Esophagus muscularis mucosa (tissue), 4 donors: Measurements from ENCODE around the gene SNUPN. TPM values are rescaled to one million over a fixed set of nuclear protein-coding genes. Genes with fewer than 3 reads are reported as not detected.

Source experiments
- DNase-seq: peaks from one replicate; pipeline ENCODE4 v3.0.0-alpha.2; 2017; ENCODE audit errors: extremely low spot score
- H3K27ac ChIP-seq, 4 donors: fragments of 200-600 bp; sonication (generic); replicated peaks in 1 of 4; 1 replicate in 3 of 4; 2 replicates in 1 of 4; pipeline ENCODE4 v1.5.1; 2016 to 2019; ENCODE audit warnings: mild to moderate bottlenecking in 1 of 4
- H3K27me3 ChIP-seq, 4 donors: fragments of 200-600 bp; sonication (generic); one replicate each; pipeline versions ENCODE4 v1.5.1 to v1.6.0; 2016 to 2019
- H3K36me3 ChIP-seq, 4 donors: fragments of 200-600 bp; sonication (generic); one replicate each; pipeline ENCODE4 v1.5.1; 2016 to 2019
- H3K4me1 ChIP-seq, 4 donors: fragments of 200-600 bp; sonication (generic); one replicate each; pipeline ENCODE4 v1.5.1; 2016 to 2019
- H3K4me3 ChIP-seq, 4 donors: fragments of 200-600 bp; sonication (generic); 1 replicate in 2 of 4; 2 replicates in 2 of 4; pipeline ENCODE4 v1.5.1; 2016 to 2019; ENCODE audit warnings: mild to moderate bottlenecking in 4 of 4, moderate library complexity in 1 of 4
- H3K9me3 ChIP-seq, 4 donors: fragments of 200-600 bp; sonication (generic); 1 replicate in 3 of 4; 2 replicates in 1 of 4; pipeline ENCODE4 v1.5.1; 2016 to 2019
- CTCF ChIP-seq, 3 experiments: fragments of 200-600 bp in 2 of 3; fragments of 450-650 bp in 1 of 3; sonication (generic) in 2 of 3; IDR thresholded peaks; one replicate each; pipeline ENCODE4 v1.5.1; 2017 to 2019; ENCODE audit warnings: antibody characterized with exemption in 3 of 3, mild to moderate bottlenecking in 2 of 3, moderate library complexity in 1 of 3
- EP300 ChIP-seq: sonication (generic); formaldehyde crosslinking; IDR thresholded peaks from one replicate; pipeline ENCODE4 v1.6.1; 2017; ENCODE audit warnings: antibody characterized with exemption
- POLR2A ChIP-seq: fragments of 450-650 bp; IDR thresholded peaks from one replicate; pipeline ENCODE4 v1.6.1; 2017; ENCODE audit warnings: antibody characterized with exemption, moderate library complexity, mild to moderate bottlenecking, low read depth
- POLR2AphosphoS5 ChIP-seq, 2 donors: sonication (generic); formaldehyde crosslinking; IDR thresholded peaks; one replicate each; pipeline ENCODE4 v1.6.1; 2017; ENCODE audit warnings: antibody characterized with exemption in 2 of 2
- WGBS: methylation state at CpG from one replicate; pipeline ENCODE4 v1.1.5; 2018; 5-methylcytosine and 5-hydroxymethylcytosine counted together
- intact Hi-C: fragments of 100-400 bp; cut with DNase I; formaldehyde crosslinking; loops from one replicate; pipeline ENCODE4 v1.15.1; 2023
- total RNA-seq, 4 donors: library from RNA; depleted of rRNA; stranded (reverse); fragments of >200 nt; gene quantifications; one replicate each; pipeline versions ENCODE4 v1.1.0 to v1.2.1, GENCODE V29; 2016

Gene SNUPN
- total RNA-seq, 4 donors from 2014 or later, result 16.6 to 23.4 (median 18.8) TPM

- Histone ChIP-seq H3K27me3 (no peaks in the 10 kb centered on the region), H3K27ac (no peak overlapping the region), H3K4me3 (no peak overlapping the region), H3K4me1 (peaks cover 0 to 9% (median 6%) of the 10 kb centered on the region in 4 donors), H3K36me3 (no peaks in the 10 kb centered on the region), H3K9me3 (no peaks in the 10 kb centered on the region)
- DNase-seq, result no peak
- intact Hi-C loops, result no loop called here
- TF ChIP-seq POLR2A, result no peak
- TF ChIP-seq EP300, result no peak
- no peak for TF ChIP-seq POLR2AphosphoS5 (IDR thresholded peaks at IDR 0.05)
- no peak for TF ChIP-seq CTCF (IDR thresholded peaks at IDR 0.05)
Observed at GRCh38 chr15:75554717-75555116, 70.8 kb downstream of the SNUPN start.

DNA sequence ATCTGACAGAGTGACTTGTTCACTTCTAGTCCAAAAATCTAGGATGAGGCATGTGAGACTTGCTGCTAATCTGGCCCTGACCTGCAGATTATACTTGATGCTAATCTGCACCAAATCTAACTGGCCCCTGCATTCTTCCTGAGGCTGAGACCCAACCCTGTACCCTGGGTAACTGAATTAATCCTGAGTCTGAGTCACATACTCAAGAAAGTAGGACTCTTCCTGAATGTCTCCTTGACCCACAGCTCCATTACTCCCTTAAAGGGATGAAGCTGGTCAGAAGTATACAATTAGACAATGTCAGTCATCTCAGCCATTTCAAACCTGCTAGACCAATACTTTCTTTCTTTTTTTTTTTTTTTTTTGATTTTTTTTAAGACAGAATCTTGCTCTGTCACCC is 71.9 kb downstream of the SNUPN start:
- H3K4me3 ChIP-seq, result no peak overlapping the region
- no peaks in the 10 kb centered on the region for H3K36me3 ChIP-seq
- no peak overlapping the region for H3K27ac ChIP-seq
- TF ChIP-seq EP300 (no peak), POLR2AphosphoS5 (IDR thresholded peaks at IDR 0.05) (no peak), POLR2A (no peak), CTCF (IDR thresholded peaks at IDR 0.05) (no peak)
- intact Hi-C loops, result no loop called here
- peaks cover 0 to 9% (median 6%) of the 10 kb centered on the region in 4 donors for H3K4me1 ChIP-seq
- no peaks in the 10 kb centered on the region for H3K9me3 ChIP-seq
- DNase-seq, result no peak
- no peaks in the 10 kb centered on the region for H3K27me3 ChIP-seq

- no peaks in the 10 kb centered on the region for H3K9me3 ChIP-seq
- WGBS, result 75% methylated on average over 4 of the region's 4 CpGs
- intact Hi-C loops, result no loop called here
- H3K27me3 ChIP-seq, result no peaks in the 10 kb centered on the region
- H3K36me3 ChIP-seq, result no peaks in the 10 kb centered on the region
- H3K27ac ChIP-seq, result no peak overlapping the region
- no peak for DNase-seq
- no peak for TF ChIP-seq POLR2AphosphoS5 (IDR thresholded peaks at IDR 0.05)
- no peak for TF ChIP-seq CTCF (IDR thresholded peaks at IDR 0.05)
- TF ChIP-seq POLR2A, result no peak
- TF ChIP-seq EP300, result no peak
- peaks cover 3 to 18% (median 11%) of the 10 kb centered on the region in 4 donors for H3K4me1 ChIP-seq
- no peak overlapping the region for H3K4me3 ChIP-seq
Observed at GRCh38 chr15:75551091-75551490, 74.4 kb downstream of the SNUPN start.

Other genes starting within 250 kb of the SNUPN start
- 10 to 100 TPM; 31.1 to 53.1 (median 45.6) TPM for gene SIN3A, start 174.0 kb downstream of the SNUPN start, total RNA-seq
- gene PTPN9, start 46.4 kb downstream of the SNUPN start, total RNA-seq, result 10 to 100 TPM; 20.3 to 31.6 (median 27.5) TPM
- 10 to 100 TPM; 49.0 to 83.5 (median 62.1) TPM for gene IMP3, start 14.5 kb upstream of the SNUPN start, total RNA-seq
- gene SNX33, start 22.2 kb upstream of the SNUPN start, total RNA-seq, result 10 to 100 TPM; 27.8 to 47.6 (median 40.1) TPM
- 100 to 1,000 TPM; 133 to 386 (median 182) TPM for gene CSPG4, start 87.1 kb upstream of the SNUPN start, total RNA-seq
- 10 to 100 TPM; 64.3 to 76.7 (median 73.3) TPM for gene UBE2Q2, start 217.7 kb upstream of the SNUPN start, total RNA-seq